GM12874 (cell line): ENCODE data around the gene KIAA0232.

Experiments
- TF ChIP-seq, protein P1 (sequence below): IDR thresholded peaks from 2 replicates; pipeline ENCODE4 v1.5.1; 2011; ENCODE audit warnings: low read depth, mild to moderate bottlenecking, control low read depth, low read length, moderate library complexity; ENCODE audit not compliant: insufficient read depth

KIAA0232 gene

GRCh38 chr4:6868386-6868785, 85.9 kb downstream of the KIAA0232 start:
- TF ChIP-seq, protein P1, sequence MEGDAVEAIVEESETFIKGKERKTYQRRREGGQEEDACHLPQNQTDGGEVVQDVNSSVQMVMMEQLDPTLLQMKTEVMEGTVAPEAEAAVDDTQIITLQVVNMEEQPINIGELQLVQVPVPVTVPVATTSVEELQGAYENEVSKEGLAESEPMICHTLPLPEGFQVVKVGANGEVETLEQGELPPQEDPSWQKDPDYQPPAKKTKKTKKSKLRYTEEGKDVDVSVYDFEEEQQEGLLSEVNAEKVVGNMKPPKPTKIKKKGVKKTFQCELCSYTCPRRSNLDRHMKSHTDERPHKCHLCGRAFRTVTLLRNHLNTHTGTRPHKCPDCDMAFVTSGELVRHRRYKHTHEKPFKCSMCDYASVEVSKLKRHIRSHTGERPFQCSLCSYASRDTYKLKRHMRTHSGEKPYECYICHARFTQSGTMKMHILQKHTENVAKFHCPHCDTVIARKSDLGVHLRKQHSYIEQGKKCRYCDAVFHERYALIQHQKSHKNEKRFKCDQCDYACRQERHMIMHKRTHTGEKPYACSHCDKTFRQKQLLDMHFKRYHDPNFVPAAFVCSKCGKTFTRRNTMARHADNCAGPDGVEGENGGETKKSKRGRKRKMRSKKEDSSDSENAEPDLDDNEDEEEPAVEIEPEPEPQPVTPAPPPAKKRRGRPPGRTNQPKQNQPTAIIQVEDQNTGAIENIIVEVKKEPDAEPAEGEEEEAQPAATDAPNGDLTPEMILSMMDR: no peak

GRCh38 chr4:6869944-6870343, 87.4 kb downstream of the KIAA0232 start:
- TF ChIP-seq, protein P1: no peak

- TF ChIP-seq, protein P1: no peak
Measured at GRCh38 chr4:6873291-6873690, 90.8 kb downstream of the KIAA0232 start.

- TF ChIP-seq, protein P1: peak; percentile 89
Measured at GRCh38 chr4:6873792-6874461, 91.4 kb downstream of the KIAA0232 start.

GRCh38 chr4:6874981-6875380, 92.5 kb downstream of the KIAA0232 start:
- TF ChIP-seq, protein P1: no peak

- TF ChIP-seq, protein P1: no peak
Measured at GRCh38 chr4:6875431-6875831, 92.9 kb downstream of the KIAA0232 start.

GRCh38 chr4:6876440-6876839, 93.9 kb downstream of the KIAA0232 start:
- TF ChIP-seq, protein P1: no peak
